SK-N-MC (cell line): ENCODE data around the gene CCL4.

Source experiments
- EZH2 ChIP-seq: fragments of 200-600 bp; sonication (generic); IDR thresholded peaks from one replicate; pipeline ENCODE4 v1.6.1; 2017; ENCODE audit warnings: antibody characterized with exemption
- FOXP2 ChIP-seq: optimal IDR thresholded peaks from 2 replicates; pipeline ENCODE3; 2011; ENCODE audit warnings: mild to moderate bottlenecking, moderate library complexity; ENCODE audit not compliant: insufficient read depth; ENCODE audit errors: extremely low read length, control extremely low read depth
- POLR2AphosphoS5 ChIP-seq: IDR thresholded peaks from 2 replicates; pipeline ENCODE4 v1.6.1; 2012; ENCODE audit warnings: mild to moderate bottlenecking, low read depth, low read length, borderline replicate concordance

DNA sequence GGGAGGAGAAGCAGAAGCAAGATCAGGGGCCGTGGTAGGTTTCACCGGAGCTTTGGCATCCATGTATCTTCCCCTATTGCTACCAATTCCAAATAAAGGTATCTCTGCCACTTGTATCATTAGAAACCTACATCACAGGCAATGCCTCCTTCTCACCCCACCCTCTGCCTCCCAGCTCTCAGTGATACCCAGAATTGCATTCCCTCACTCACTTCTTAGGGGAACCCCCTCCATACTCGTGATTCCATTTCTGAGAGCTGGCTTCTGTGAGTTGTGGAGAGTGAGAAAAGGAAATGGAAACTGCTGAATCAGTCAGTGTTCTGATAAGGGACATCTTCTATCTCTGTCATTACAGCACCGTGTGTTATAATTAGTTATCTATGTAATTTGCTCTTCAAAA, 11.4 kb upstream of the CCL4 start:
- no peak for TF ChIP-seq EZH2
- no peak for TF ChIP-seq POLR2AphosphoS5
- TF ChIP-seq FOXP2: no peak
